Measurements from ENCODE around the gene ATP6V1F.

ATP6V1F gene

GRCh38 chr7:128835790-128836641 is 26.6 kb upstream of the ATP6V1F start:
- DNase-seq: no peak

GRCh38 chr7:128836729-128837348 is 25.8 kb upstream of the ATP6V1F start:
- DNase-seq: no peak

DNA sequence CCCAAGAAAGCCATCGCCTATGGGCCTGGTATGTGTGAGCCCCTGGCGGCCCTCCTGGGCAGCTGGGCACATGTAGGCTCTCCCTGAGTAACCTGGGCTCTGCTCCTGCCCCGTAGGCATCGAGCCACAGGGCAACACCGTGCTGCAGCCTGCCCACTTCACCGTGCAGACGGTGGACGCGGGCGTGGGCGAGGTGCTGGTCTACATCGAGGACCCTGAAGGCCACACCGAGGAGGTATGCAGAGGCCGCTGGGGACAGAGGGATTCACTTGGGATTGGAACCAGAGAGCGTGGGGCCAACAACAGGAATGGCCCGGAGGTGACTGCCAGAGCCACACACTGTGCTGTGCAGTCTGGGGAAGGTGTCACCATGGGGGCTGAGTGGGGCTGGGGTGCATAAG is 25.1 kb upstream of the ATP6V1F start:
- no peak for DNase-seq

GRCh38 chr7:128838109-128838779 is 24.4 kb upstream of the ATP6V1F start:
- no peak for DNase-seq

DNA sequence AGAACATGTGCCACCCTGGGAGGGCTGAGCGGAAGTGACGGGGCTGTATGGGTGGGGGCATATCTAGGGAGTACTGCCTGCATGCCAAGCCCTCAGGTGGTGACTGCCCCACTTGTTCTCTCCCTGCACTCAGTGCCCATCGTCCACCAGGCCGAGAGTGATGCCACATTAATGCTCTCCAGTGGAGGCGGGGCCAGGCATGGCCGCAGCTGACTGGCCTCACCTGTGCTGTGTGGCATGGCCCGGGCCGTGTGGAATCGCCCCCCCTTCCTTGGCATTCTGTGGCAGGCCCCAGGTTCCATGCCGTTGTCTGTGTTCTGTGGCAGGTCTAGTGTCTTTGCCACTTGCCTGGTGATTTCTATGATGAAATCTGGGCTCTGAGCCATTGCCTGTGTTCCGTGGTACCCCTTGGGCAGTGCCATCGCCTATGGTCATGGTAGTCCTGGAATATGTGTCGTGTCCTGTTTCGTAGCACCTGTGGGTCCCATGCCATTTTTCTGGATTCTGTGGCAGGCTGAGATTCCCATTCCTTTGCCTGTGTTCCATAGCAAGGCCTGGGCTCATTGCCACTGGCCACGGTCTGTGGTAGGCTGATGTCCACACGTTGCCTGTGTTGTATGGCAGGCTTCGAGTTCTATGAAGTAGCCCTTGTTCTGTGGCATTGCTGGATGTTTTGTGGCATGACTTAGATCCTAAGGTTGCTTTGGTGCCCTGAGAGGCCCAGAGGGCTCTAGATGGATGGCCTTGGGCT is 23.5 kb upstream of the ATP6V1F start:
- DNase-seq: no peak

GRCh38 chr7:128839751-128840177 is 22.9 kb upstream of the ATP6V1F start:
- no peak for DNase-seq

DNA sequence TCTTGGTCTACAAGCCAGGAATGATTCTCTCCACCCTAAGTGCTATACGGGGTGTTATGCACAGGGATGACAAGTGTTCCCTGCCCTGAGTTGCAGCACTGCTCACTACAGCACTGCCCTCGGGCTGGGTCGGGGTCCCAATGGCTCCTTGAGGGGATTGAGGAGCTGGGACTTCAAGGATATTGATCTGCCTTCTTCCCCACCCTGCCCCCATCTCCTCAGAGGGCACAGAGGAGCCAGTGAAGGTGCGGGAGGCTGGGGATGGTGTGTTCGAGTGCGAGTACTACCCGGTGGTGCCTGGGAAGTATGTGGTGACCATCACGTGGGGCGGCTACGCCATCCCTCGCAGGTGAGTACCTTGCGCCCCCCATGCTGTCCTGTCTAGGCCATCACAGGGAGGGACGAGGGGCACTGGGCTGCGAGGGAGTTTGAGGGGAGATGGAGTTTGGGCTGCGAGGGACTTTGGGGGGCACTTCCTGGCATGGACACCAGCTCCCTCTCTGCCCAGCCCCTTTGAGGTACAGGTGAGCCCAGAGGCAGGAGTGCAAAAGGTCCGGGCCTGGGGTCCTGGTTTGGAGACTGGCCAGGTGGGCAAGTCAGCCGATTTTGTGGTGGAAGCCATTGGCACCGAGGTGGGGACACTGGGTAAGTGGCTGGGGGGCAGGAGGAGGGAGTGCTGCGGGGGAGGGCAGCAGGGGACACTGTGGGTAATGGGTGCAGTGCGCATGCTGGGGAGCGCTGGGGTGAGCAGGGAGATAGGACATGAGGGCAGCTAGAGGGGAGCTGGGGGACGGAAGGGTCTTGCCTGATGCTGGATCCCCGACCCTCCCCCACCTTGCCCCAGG is 22.1 kb upstream of the ATP6V1F start:
- DNase-seq: no peak

- DNase-seq: no peak
Observed at GRCh38 chr7:128841171-128841690, 21.4 kb upstream of the ATP6V1F start.

- no peak for DNase-seq
Observed at GRCh38 chr7:128841921-128842673, 20.6 kb upstream of the ATP6V1F start.

DNA sequence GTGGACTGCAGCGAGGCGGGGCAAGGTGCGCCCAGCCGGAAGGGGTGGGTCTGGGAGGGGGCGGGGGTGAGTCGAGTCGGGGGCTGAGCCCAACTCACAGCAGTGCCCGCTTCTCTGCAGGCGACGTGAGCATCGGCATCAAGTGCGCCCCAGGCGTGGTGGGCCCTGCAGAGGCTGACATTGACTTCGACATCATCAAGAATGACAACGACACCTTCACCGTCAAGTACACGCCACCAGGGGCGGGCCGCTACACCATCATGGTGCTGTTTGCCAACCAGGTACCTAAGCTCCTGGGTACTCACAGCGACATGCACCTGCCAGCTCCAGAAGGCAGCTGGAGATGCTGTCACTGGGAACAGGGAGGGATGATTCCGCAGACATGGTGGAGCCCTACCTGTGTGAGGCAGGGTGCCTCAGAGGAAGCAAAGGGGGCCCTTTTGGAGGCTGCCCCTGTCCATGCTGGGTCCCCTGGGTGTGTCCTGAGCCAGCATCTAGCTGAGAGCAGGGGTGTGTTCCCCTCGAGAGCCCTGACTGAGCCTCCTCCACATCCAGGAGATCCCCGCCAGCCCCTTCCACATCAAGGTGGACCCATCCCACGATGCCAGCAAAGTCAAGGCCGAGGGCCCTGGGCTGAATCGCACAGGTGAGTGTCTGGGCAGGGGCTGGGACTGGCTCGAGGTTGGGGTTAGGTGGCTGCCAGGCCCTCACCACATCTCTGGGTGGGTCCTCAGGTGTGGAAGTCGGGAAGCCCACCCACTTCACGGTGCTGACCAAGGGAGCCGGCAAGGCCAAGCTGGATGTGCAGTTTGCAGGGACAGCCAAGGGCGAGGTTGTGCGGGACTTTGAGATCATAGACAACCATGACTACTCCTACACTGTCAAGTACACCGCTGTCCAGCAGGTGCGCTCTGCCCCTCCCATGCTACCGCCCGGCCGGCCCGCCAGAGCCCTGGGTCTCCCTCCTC is 19.7 kb upstream of the ATP6V1F start:
- peak in 1 of 3 experiments; percentile 19 for DNase-seq

- DNase-seq: no peak
Observed at GRCh38 chr7:128843938-128844621, 18.6 kb upstream of the ATP6V1F start.

DNA sequence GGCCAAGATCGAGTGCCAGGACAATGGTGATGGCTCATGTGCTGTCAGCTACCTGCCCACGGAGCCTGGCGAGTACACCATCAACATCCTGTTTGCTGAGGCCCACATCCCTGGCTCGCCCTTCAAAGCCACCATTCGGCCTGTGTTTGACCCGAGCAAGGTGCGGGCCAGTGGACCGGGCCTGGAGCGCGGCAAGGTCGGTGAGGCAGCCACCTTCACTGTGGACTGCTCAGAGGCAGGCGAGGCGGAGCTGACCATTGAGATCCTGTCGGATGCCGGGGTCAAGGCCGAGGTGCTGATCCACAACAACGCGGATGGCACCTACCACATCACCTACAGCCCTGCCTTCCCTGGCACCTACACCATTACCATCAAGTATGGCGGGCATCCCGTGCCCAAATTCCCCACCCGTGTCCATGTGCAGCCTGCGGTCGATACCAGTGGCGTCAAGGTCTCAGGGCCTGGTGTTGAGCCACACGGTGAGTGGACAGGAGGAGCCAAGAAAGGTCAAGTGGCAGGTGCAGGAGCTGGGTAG is 17.8 kb upstream of the ATP6V1F start:
- DNase-seq: no peak

GRCh38 chr7:128845475-128845874 is 17.2 kb upstream of the ATP6V1F start:
- no peak for DNase-seq

DNA sequence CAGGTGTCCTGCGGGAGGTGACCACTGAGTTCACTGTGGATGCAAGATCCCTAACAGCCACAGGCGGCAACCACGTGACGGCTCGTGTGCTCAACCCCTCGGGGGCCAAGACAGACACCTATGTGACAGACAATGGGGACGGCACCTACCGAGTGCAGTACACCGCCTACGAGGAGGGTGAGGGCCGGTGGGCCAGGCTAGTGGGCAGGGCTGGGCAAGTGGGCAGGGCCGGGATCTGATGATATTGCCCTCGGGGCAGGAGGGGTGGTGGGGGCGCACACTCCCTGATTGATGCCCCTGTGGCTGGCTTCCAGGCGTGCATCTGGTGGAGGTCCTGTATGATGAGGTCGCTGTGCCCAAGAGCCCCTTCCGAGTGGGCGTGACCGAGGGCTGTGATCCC is 16.7 kb upstream of the ATP6V1F start:
- DNase-seq: no peak

DNA sequence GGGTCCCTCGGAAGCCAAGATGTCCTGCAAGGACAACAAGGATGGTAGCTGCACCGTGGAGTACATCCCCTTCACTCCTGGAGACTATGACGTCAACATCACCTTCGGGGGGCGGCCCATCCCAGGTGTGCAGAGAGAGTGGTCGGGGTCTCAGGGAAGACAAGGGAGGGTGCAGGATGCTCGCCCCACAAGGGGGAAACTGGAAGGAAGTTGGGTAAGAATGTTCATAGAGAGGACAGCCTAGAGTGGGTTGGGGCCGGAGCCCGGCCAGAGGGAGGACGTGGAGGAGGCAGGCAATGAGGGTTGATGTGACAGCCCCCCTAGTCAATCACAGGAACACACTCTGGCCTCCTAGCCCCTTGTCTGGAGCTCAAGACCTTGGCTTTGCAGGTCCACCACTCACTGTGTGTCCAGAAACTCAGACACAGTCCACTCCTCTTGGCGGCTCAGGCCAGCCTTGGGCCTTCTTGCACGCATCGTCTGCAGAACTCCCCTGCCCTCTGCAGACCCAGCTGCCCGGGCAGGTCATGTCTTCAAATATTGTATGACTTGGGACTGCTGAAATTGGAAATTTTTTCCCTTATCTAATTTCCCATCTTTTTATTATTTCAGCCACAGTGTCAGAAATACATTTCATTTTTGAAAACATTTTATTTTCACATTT is 15.7 kb upstream of the ATP6V1F start:
- DNase-seq: no peak

- no peak for DNase-seq
Observed at GRCh38 chr7:128847721-128848211, 14.9 kb upstream of the ATP6V1F start.

GRCh38 chr7:128848289-128849155 is 14.1 kb upstream of the ATP6V1F start:
- no peak for DNase-seq
